Measurements from ENCODE around the gene HPSE. TPM values are rescaled to one million over a fixed set of nuclear protein-coding genes. Genes with fewer than 3 reads are reported as not detected.

The HPSE gene
- total and polyA plus RNA-seq, 2 of the 8 experiments (the other 6 are each of a cell fraction or from before 2014, with no cell fraction given) = 1.5 to 5.0 TPM

DNA sequence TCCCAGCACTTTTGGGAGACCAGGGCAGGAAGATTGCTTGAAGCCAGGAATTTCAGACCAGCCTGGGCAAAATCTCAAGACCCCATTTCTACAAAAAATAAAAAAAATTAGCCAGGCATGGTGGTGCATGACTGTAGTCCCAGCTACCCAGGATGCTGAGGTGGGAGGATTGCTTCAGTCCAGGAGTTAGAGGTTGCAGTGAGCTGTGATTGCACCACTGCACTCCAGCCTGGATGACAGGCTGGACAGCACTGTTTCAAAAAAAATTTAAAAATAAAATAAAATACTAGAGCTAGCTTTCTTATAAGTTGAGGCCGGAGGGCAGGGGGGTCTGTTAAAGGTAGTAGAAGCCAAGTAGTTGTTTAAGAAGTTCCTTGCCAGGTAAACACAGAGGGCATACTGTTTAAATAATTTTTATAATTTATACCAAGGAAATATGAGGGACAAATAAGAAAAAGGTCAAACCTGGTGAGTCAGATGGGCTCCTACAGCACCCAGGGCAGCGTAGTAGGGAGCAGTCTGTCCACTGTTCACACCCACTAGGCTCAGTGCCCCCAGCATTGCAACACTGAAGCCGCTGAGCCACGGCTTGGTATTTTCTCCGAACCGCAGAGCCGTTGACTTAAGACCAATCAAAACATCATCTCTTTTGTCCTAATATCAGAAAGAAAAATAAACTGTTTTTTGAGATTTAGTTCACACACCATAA, 67.4 kb downstream of the HPSE start:
- Histone ChIP-seq H3K9me3 (ENCODE audit: insufficient read depth in 2 of 2, low read depth in 1 of 2, low read length in 1 of 2) (no peaks in the 10 kb centered on the region), H4K91ac (replicated peaks; ENCODE audit: insufficient read length, low read length) (no peak overlapping the region), H3K4me2 (ENCODE audit: insufficient read depth in 1 of 2, low read depth in 2 of 2, low read length in 2 of 2) (no peak overlapping the region), H2BK20ac (ENCODE audit: low read length) (no peak overlapping the region), H3K4ac (replicated peaks; ENCODE audit: insufficient read length, low read depth, low read length) (no peak overlapping the region), H3K27me3 (replicated peaks in 1 of 4; ENCODE audit: control insufficient read depth in 3 of 4, extremely low read depth in 1 of 4, insufficient read depth in 3 of 4, low read length in 3 of 4) (no peaks in the 10 kb centered on the region), H3K79me1 (ENCODE audit: low read depth, low read length) (no peaks in the 10 kb centered on the region), H3K27ac (ENCODE audit: low read depth, low read length) (no peak overlapping the region), H2BK120ac (replicated peaks; ENCODE audit: low read depth, low read length) (no peak overlapping the region), H3K23ac (ENCODE audit: insufficient read length) (no peak overlapping the region), H4K8ac (ENCODE audit: extremely low read depth, insufficient read depth, low read length) (no peak overlapping the region), H2BK12ac (ENCODE audit: low read depth, low read length) (no peak overlapping the region), H3K56ac (replicated peaks; ENCODE audit: insufficient read length, low read depth, low read length) (no peak overlapping the region), H2BK5ac (ENCODE audit: low read depth, low read length) (no peak overlapping the region), H3K18ac (ENCODE audit: extremely low read depth, low read length) (no peak overlapping the region), H3K14ac (ENCODE audit: insufficient read length) (no peak overlapping the region), H4K20me1 (replicated peaks in 1 of 2; ENCODE audit: control insufficient read depth in 1 of 2, insufficient read depth in 2 of 2, low read length in 2 of 2) (no peaks in the 10 kb centered on the region), H3K4me3 (ENCODE audit: extremely low read depth in 1 of 4, insufficient read depth in 2 of 4, low read depth in 3 of 4, low read length in 4 of 4) (no peak overlapping the region), H2AFZ (ENCODE audit: low read length) (no peak overlapping the region), H3K9ac (replicated peaks in 1 of 4; ENCODE audit: extremely low read depth in 1 of 4, low read depth in 3 of 4, low read length in 3 of 4) (no peak overlapping the region), H3K23me2 (ENCODE audit: low read depth, low read length) (no peaks in the 10 kb centered on the region), H2BK15ac (ENCODE audit: low read length) (no peak overlapping the region), H3K36me3 (ENCODE audit: control insufficient read depth in 2 of 4, insufficient read depth in 4 of 4, low read length in 3 of 4) (peaks cover 0 to 19% (median 2%) of the 10 kb centered on the region in 4 experiments; a peak in 4 of 8 replicates), H2AK5ac (ENCODE audit: low read depth, low read length) (no peak overlapping the region), H3K79me2 (ENCODE audit: control insufficient read depth in 1 of 2, insufficient read depth in 2 of 2, low read length in 2 of 2) (no peaks in the 10 kb centered on the region), H3K4me1 (replicated peaks in 1 of 4; ENCODE audit: control insufficient read depth in 3 of 4, insufficient read depth in 4 of 4, low read length in 3 of 4) (no peaks in the 10 kb centered on the region), H4K5ac (ENCODE audit: insufficient read length, low read depth, low read length) (no peak overlapping the region)
- WGBS, 2 experiments (ENCODE audit: extremely low coverage in 1 of 2, insufficient coverage in 1 of 2, insufficient read length in 1 of 2, insufficient replicate concordance in 2 of 2, low coverage in 1 of 2, low lambda C conversion rate in 2 of 2, missing lambda C conversion rate in 1 of 2) = 86% methylated on average over 7 of the region's 7 CpGs; no CpG with 5 or more reads in 1 of the 2 experiments
- ChIA-PET POLR2A (ENCODE audit: partially characterized antibody) (no interaction called here), CTCF (ENCODE audit: partially characterized antibody) (interaction anchor here (0.9 to 5.1 kb wide), 7 partner anchors 13 to 200 kb away, joined by 3 to 20 read pairs (median 6); partner anchors contain the start of gene COQ2)
- FAIRE-seq (no peak), DNase-seq (ENCODE audit: low read depth in 1 of 2, low spot score in 2 of 2) (no peak)
- no peak for TF ChIP-seq ATF2 (IDR thresholded peaks at IDR 0.05; ENCODE audit: low read length)
- no peak for TF ChIP-seq TCF12 (IDR thresholded peaks at IDR 0.05; ENCODE audit: low read depth, low read length)
- no peak for TF ChIP-seq SIN3A (conservative IDR thresholded peaks at IDR 0.05 in 1 of 2, IDR thresholded peaks at IDR 0.05 in 1 of 2; ENCODE audit: low read depth in 1 of 2, low read length in 2 of 2)
